DMS153 (cell line): ENCODE results near the gene EEF1G.
"Not testable (repeated sequence)": the region's sequence is repeated elsewhere in the genome, so short reads cannot be mapped to it uniquely, and the experiment has no call there.

Experiments
- DNase-seq: peaks from one replicate; lab custom pipeline; 2025; lab: John Stamatoyannopoulos, UW

EEF1G gene

GRCh38 chr11:62577046-62577714, 3.5 kb upstream of the EEF1G start:
- DNase-seq = no peak

- no peak for DNase-seq
These were observed 2.1 kb upstream of the EEF1G start for GRCh38 chr11:62575837-62576236.

- no peak for DNase-seq
These were observed 1.5 kb upstream of the EEF1G start for GRCh38 chr11:62575156-62575555.

GRCh38 chr11:62574363-62575071, 826 bp upstream of the EEF1G start:
- DNase-seq = no peak

- no peak for DNase-seq
These were observed 592 bp downstream of the EEF1G start for GRCh38 chr11:62573006-62573591.

- DNase-seq = no peak
These were observed 1.3 kb downstream of the EEF1G start for GRCh38 chr11:62572431-62572830.

- not testable (repeated sequence) for DNase-seq
These were observed 2.2 kb downstream of the EEF1G start for GRCh38 chr11:62571493-62571892.

GRCh38 chr11:62570903-62571302, 2.8 kb downstream of the EEF1G start:
- DNase-seq = not testable (repeated sequence)

GRCh38 chr11:62569611-62570010, 4.1 kb downstream of the EEF1G start:
- no peak for DNase-seq

- no peak for DNase-seq
These were observed 6.6 kb downstream of the EEF1G start for GRCh38 chr11:62567018-62567633.

GRCh38 chr11:62566247-62566646, 7.4 kb downstream of the EEF1G start:
- DNase-seq = no peak

GRCh38 chr11:62565100-62565802, 8.4 kb downstream of the EEF1G start:
- no peak for DNase-seq

- not testable (repeated sequence) for DNase-seq
These were observed 11.9 kb downstream of the EEF1G start for GRCh38 chr11:62561677-62562230.

GRCh38 chr11:62560566-62561103, 13.1 kb downstream of the EEF1G start:
- DNase-seq = no peak

- DNase-seq = not testable (repeated sequence)
These were observed 14.1 kb downstream of the EEF1G start for GRCh38 chr11:62559626-62560025.

GRCh38 chr11:62559204-62559603, 14.5 kb downstream of the EEF1G start:
- DNase-seq = no peak

- DNase-seq = no peak
These were observed 15.0 kb downstream of the EEF1G start for GRCh38 chr11:62558669-62559068.

- no peak for DNase-seq
These were observed 16.6 kb downstream of the EEF1G start for GRCh38 chr11:62556875-62557631.

GRCh38 chr11:62556108-62556874, 17.4 kb downstream of the EEF1G start:
- DNase-seq = peak; percentile 66

- DNase-seq = no peak
These were observed 18.1 kb downstream of the EEF1G start for GRCh38 chr11:62555464-62556107.
